HEK293T (cell line): ENCODE results near the gene PIP5K1C.

Experiments
- CTCF ChIA-PET: fragments of 350-600 bp; formaldehyde crosslinking; extraction: SDS; loops from one replicate; lab custom pipeline; 2021; ENCODE audit warnings: antibody characterized with exemption, inconsistent platforms; lab: Yijun Ruan, JAX
- POLR2A ChIA-PET: fragments of 350-600 bp; formaldehyde crosslinking; extraction: SDS; loops from one replicate; lab custom pipeline; 2020; ENCODE audit warnings: antibody characterized with exemption, inconsistent platforms; lab: Yijun Ruan, JAX
- DNase-seq: peaks from one replicate; pipeline ENCODE4 v3.0.0; 2012; ENCODE audit warnings: mixed read lengths; ENCODE audit errors: extremely low spot score
- ARNT ChIP-seq: fragments of 450-650 bp; IDR thresholded peaks from 2 replicates; pipeline ENCODE4 v1.6.1; 2017; ENCODE audit warnings: mild to moderate bottlenecking
- BHLHE40 ChIP-seq: fragments of 450-650 bp; IDR thresholded peaks from 2 replicates; pipeline ENCODE4 v1.6.1; 2016; ENCODE audit warnings: mild to moderate bottlenecking, moderate library complexity, borderline replicate concordance
- CTBP1 ChIP-seq: fragments of 450-650 bp; IDR thresholded peaks from 2 replicates; pipeline ENCODE4 v1.6.1; 2016; ENCODE audit warnings: borderline replicate concordance
- ELF4 ChIP-seq: fragments of 450-650 bp; IDR thresholded peaks from 2 replicates; pipeline ENCODE4 v1.6.1; 2017; ENCODE audit warnings: antibody characterized with exemption
- FOXA1 ChIP-seq: fragments of 450-650 bp; IDR thresholded peaks from 2 replicates; pipeline ENCODE4 v1.6.1; 2016; ENCODE audit warnings: mild to moderate bottlenecking
- FOXK2 ChIP-seq: fragments of 450-650 bp; IDR thresholded peaks from 2 replicates; pipeline ENCODE4 v1.6.1; 2016; ENCODE audit warnings: mild to moderate bottlenecking
- FOXM1 ChIP-seq: fragments of 450-650 bp; IDR thresholded peaks from 2 replicates; pipeline ENCODE4 v1.6.1; 2017; ENCODE audit warnings: mild to moderate bottlenecking, borderline replicate concordance
- HDGF ChIP-seq: fragments of 450-650 bp; IDR thresholded peaks from 2 replicates; pipeline ENCODE4 v1.6.1; 2017; ENCODE audit warnings: antibody characterized with exemption, borderline replicate concordance
- L3MBTL2 ChIP-seq: fragments of 450-650 bp; conservative IDR thresholded peaks from 2 replicates; pipeline ENCODE4 v1.6.1; 2016; ENCODE audit warnings: mild to moderate bottlenecking
- LEF1 ChIP-seq: fragments of 450-650 bp; IDR thresholded peaks from 2 replicates; pipeline ENCODE4 v1.6.1; 2017; ENCODE audit warnings: mild to moderate bottlenecking, borderline replicate concordance
- NFRKB ChIP-seq: fragments of 450-650 bp; IDR thresholded peaks from 2 replicates; pipeline ENCODE4 v1.6.1; 2016; ENCODE audit warnings: mild to moderate bottlenecking, moderate library complexity
- PKNOX1 ChIP-seq: fragments of 450-650 bp; IDR thresholded peaks from 2 replicates; pipeline ENCODE4 v1.6.1; 2016
- SP1 ChIP-seq: fragments of 450-650 bp; IDR thresholded peaks from 2 replicates; pipeline ENCODE4 v1.6.1; 2017
- SUZ12 ChIP-seq: fragments of 450-650 bp; IDR thresholded peaks from 2 replicates; pipeline ENCODE4 v1.6.1; 2016; ENCODE audit warnings: mild to moderate bottlenecking
- TARDBP ChIP-seq: fragments of 450-650 bp; IDR thresholded peaks from 2 replicates; pipeline ENCODE4 v1.6.1; 2016
- ZNF384 ChIP-seq: fragments of 450-650 bp; IDR thresholded peaks from 2 replicates; pipeline ENCODE4 v1.6.1; 2016

The PIP5K1C gene

GRCh38 chr19:3658004-3658869 is 42.0 kb downstream of the PIP5K1C start:
- ChIA-PET CTCF (interaction anchor here (0.7 to 1.4 kb wide), 2 partner anchors 9 to 52 kb away, joined by 3 to 4 read pairs; no protein-coding TSS in a partner anchor), POLR2A (no interaction called here)
- DNase-seq: no peak
- TF ChIP-seq SUZ12: no peak
- no peak for TF ChIP-seq FOXK2
- no peak for TF ChIP-seq CTBP1
- TF ChIP-seq FOXM1: no peak
- no peak for TF ChIP-seq HDGF
- TF ChIP-seq LEF1: no peak
- no peak for TF ChIP-seq TARDBP
- no peak for TF ChIP-seq L3MBTL2
- TF ChIP-seq BHLHE40: no peak
- TF ChIP-seq NFRKB: no peak
- TF ChIP-seq ELF4: no peak
- TF ChIP-seq ZNF384: no peak
- TF ChIP-seq PKNOX1: no peak
- TF ChIP-seq ARNT: no peak
- no peak for TF ChIP-seq SP1
- no peak for TF ChIP-seq FOXA1

GRCh38 chr19:3657395-3657769 is 42.9 kb downstream of the PIP5K1C start:
- CTCF ChIA-PET: interaction anchor here (0.7 to 1.4 kb wide), 2 partner anchors 9 to 52 kb away, joined by 3 to 4 read pairs; no protein-coding TSS in a partner anchor
- POLR2A ChIA-PET: no interaction called here

GRCh38 chr19:3656747-3657394 is 43.4 kb downstream of the PIP5K1C start:
- POLR2A ChIA-PET: no interaction called here
- CTCF ChIA-PET: interaction anchor here (1.4 kb wide), 1 partner anchor 10 kb away, joined by 4 read pairs; no protein-coding TSS in a partner anchor
- TF ChIP-seq LEF1 (no peak), NFRKB (no peak)
- no peak for DNase-seq

More at GRCh38 chr19:3657395-3657769, 42.9 kb downstream of the PIP5K1C start:
- TF ChIP-seq L3MBTL2: no peak
- no peak for TF ChIP-seq PKNOX1
- no peak for TF ChIP-seq BHLHE40
- no peak for TF ChIP-seq TARDBP
- no peak for TF ChIP-seq FOXK2
- no peak for TF ChIP-seq HDGF
- no peak for TF ChIP-seq SUZ12
- TF ChIP-seq LEF1: no peak
- TF ChIP-seq FOXM1: no peak
- DNase-seq: no peak

GRCh38 chr19:3656073-3656746 is 44.1 kb downstream of the PIP5K1C start:
- DNase-seq: no peak
- TF ChIP-seq PKNOX1 (no peak), ARNT (no peak), ELF4 (no peak)
- POLR2A ChIA-PET: interaction anchor here (0.5 kb wide), 1 partner anchor 168 kb away, joined by 3 read pairs; no protein-coding TSS in a partner anchor
- CTCF ChIA-PET: no interaction called here

- TF ChIP-seq LEF1 (no peak), FOXM1 (no peak), ELF4 (no peak), SP1 (no peak), NFRKB (no peak), ZNF384 (no peak), TARDBP (no peak)
- ChIA-PET POLR2A (interaction anchor here (0.5 kb wide), 1 partner anchor 169 kb away, joined by 3 read pairs; no protein-coding TSS in a partner anchor), CTCF (no interaction called here)
- DNase-seq: no peak
These were observed 44.7 kb downstream of the PIP5K1C start for GRCh38 chr19:3655402-3656072.
